Smooth muscle cell (in vitro differentiated cells): ENCODE measurements around the gene CD24. TPM values are rescaled to one million over a fixed set of nuclear protein-coding genes. Genes with fewer than 3 reads are reported as not detected.

ENCODE experiments used
- DNase-seq: peaks from one replicate; lab custom pipeline; 2025; ENCODE audit not compliant: unreplicated experiment; lab: John Stamatoyannopoulos, UW
- H2AFZ ChIP-seq: fragments of 200-600 bp; sonication (generic); 2 replicates; pipeline ENCODE4 v1.6.0; 2016; ENCODE audit warnings: antibody characterized with exemption, low read depth, mild to moderate bottlenecking
- H3F3A ChIP-seq: fragments of 200-600 bp; sonication (generic); 2 replicates; pipeline ENCODE4 v1.6.0; 2017; ENCODE audit warnings: antibody characterized with exemption, low read depth
- H3K27ac ChIP-seq: fragments of 200-600 bp; sonication (generic); 2 replicates; pipeline ENCODE4 v1.5.1; 2016; ENCODE audit warnings: low read depth, mild to moderate bottlenecking
- H3K27me3 ChIP-seq: fragments of 200-600 bp; sonication (generic); 2 replicates; pipeline ENCODE4 v1.6.1; 2016; ENCODE audit warnings: low read depth, mild to moderate bottlenecking
- H3K36me3 ChIP-seq: fragments of 200-600 bp; sonication (generic); 2 replicates; pipeline ENCODE4 v1.5.1; 2016; ENCODE audit warnings: low read depth
- H3K4me1 ChIP-seq: fragments of 200-600 bp; sonication (generic); 2 replicates; pipeline ENCODE4 v1.5.1; 2016; ENCODE audit warnings: low read depth
- H3K4me2 ChIP-seq: fragments of 200-600 bp; sonication (generic); 2 replicates; pipeline ENCODE4 v1.6.0; 2016; ENCODE audit warnings: mild to moderate bottlenecking
- H3K4me3 ChIP-seq: fragments of 200-600 bp; sonication (generic); 2 replicates; pipeline ENCODE4 v1.5.1; 2016; ENCODE audit warnings: mild to moderate bottlenecking
- H3K79me2 ChIP-seq: fragments of 200-600 bp; sonication (generic); 2 replicates; pipeline ENCODE4 v1.6.0; 2016; ENCODE audit warnings: low read depth, mild to moderate bottlenecking
- H3K9ac ChIP-seq: fragments of 200-600 bp; sonication (generic); 2 replicates; pipeline ENCODE4 v1.6.0; 2016; ENCODE audit warnings: low read depth
- H3K9me3 ChIP-seq: fragments of 200-600 bp; sonication (generic); replicated peaks from 2 replicates; pipeline ENCODE4 v1.5.1; 2016; ENCODE audit warnings: low read depth
- H4K20me1 ChIP-seq: fragments of 200-600 bp; sonication (generic); 2 replicates; pipeline ENCODE4 v1.6.0; 2016; ENCODE audit warnings: low read depth
- WGBS: methylation state at CpG from one replicate; pipeline ENCODE4 v1.1.7; 2016; ENCODE audit warnings: low lambda C conversion rate; 5-methylcytosine and 5-hydroxymethylcytosine counted together
- polyA plus RNA-seq: library from polyadenylated mRNA; unstranded; fragments of >200 nt; fragmentation: Nextera tagmentation; extraction: Ambion mirVana; gene quantifications from 2 replicates; pipeline ENCODE4 v1.2.1, GENCODE V29; 2016
- total RNA-seq: library from RNA; depleted of rRNA; stranded (reverse); fragments of >200 nt; gene quantifications from 2 replicates; pipeline ENCODE4 v1.2.3, GENCODE V29; 2014
- TF ChIP-seq, protein P1 (sequence below): fragments of 200-600 bp; sonication (generic); IDR thresholded peaks from 2 replicates; pipeline ENCODE4 v1.5.1; 2017; ENCODE audit warnings: borderline replicate concordance, mild to moderate bottlenecking, antibody characterized with exemption; ENCODE audit not compliant: insufficient read depth, poor library complexity, severe bottlenecking

Gene CD24
- total and polyA plus RNA-seq, 2 experiments from 2014 or later = 46.7 to 377 TPM

DNA sequence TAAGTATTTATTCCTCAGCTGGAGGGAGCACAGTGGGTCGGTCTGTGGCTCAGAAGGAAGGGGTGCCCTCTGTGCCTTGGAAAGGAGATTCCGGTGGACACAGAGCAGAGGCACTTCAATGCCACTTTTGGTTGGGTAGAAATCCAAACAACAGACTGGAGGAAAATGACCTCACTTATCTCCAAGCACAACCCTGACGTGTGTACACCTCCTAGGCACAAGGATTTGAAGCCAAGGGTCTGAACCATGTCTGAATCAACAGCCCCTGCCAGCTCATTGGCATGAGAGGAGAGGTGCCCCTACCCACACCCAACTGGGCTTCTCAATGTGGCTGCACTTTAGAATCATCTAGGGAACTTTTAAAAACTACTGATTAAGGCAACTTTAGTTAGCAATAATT lies 13.4 kb downstream of the CD24 start:
- no peaks in the 10 kb centered on the region for H3K4me1 ChIP-seq
- DNase-seq = no peak
- no peak overlapping the region for H3K4me3 ChIP-seq
- H3F3A ChIP-seq = no peaks in the 10 kb centered on the region
- no peaks in the 10 kb centered on the region for H3K36me3 ChIP-seq
- no peak overlapping the region for H3K27ac ChIP-seq
- no peaks in the 10 kb centered on the region for H4K20me1 ChIP-seq
- no peak overlapping the region for H3K4me2 ChIP-seq
- TF ChIP-seq, protein P1, sequence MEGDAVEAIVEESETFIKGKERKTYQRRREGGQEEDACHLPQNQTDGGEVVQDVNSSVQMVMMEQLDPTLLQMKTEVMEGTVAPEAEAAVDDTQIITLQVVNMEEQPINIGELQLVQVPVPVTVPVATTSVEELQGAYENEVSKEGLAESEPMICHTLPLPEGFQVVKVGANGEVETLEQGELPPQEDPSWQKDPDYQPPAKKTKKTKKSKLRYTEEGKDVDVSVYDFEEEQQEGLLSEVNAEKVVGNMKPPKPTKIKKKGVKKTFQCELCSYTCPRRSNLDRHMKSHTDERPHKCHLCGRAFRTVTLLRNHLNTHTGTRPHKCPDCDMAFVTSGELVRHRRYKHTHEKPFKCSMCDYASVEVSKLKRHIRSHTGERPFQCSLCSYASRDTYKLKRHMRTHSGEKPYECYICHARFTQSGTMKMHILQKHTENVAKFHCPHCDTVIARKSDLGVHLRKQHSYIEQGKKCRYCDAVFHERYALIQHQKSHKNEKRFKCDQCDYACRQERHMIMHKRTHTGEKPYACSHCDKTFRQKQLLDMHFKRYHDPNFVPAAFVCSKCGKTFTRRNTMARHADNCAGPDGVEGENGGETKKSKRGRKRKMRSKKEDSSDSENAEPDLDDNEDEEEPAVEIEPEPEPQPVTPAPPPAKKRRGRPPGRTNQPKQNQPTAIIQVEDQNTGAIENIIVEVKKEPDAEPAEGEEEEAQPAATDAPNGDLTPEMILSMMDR = no peak
- no peak overlapping the region for H3K9ac ChIP-seq
- no peaks in the 10 kb centered on the region for H3K79me2 ChIP-seq
- H3K9me3 ChIP-seq = no peaks in the 10 kb centered on the region
- no peaks in the 10 kb centered on the region for H3K27me3 ChIP-seq
- no peak overlapping the region for H2AFZ ChIP-seq
- WGBS = 88% methylated on average over 3 of the region's 3 CpGs

DNA sequence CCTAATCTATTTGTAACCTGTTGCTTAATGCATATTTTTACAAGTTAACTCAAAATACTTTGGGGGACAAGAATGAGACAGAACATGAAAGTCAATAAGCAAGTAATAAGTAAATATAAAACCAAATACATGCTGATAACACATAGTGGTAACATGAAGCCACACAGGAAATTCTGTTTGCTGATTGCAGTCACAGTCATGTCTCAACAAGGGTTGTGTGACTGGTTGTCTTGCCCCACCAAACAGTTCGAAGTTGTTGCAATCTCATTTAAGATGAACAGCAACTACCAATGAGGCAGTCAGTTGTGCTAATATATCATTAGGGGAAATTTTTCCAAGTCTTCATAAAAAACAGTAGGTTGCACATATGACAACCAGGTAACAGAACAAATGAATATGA lies 14.5 kb downstream of the CD24 start:
- 87% methylated on average over 1 of the region's 1 CpG for WGBS
- H3K4me2 ChIP-seq = no peak overlapping the region
- H3F3A ChIP-seq = no peaks in the 10 kb centered on the region
- H3K9ac ChIP-seq = no peak overlapping the region
- no peak for DNase-seq
- no peaks in the 10 kb centered on the region for H3K36me3 ChIP-seq
- H3K9me3 ChIP-seq = no peaks in the 10 kb centered on the region
- no peaks in the 10 kb centered on the region for H3K79me2 ChIP-seq
- H3K27me3 ChIP-seq = no peaks in the 10 kb centered on the region
- H3K4me1 ChIP-seq = no peaks in the 10 kb centered on the region
- TF ChIP-seq, protein P1 = no peak
- no peak overlapping the region for H3K27ac ChIP-seq
- H4K20me1 ChIP-seq = no peaks in the 10 kb centered on the region
- no peak overlapping the region for H2AFZ ChIP-seq
- H3K4me3 ChIP-seq = no peak overlapping the region

DNA sequence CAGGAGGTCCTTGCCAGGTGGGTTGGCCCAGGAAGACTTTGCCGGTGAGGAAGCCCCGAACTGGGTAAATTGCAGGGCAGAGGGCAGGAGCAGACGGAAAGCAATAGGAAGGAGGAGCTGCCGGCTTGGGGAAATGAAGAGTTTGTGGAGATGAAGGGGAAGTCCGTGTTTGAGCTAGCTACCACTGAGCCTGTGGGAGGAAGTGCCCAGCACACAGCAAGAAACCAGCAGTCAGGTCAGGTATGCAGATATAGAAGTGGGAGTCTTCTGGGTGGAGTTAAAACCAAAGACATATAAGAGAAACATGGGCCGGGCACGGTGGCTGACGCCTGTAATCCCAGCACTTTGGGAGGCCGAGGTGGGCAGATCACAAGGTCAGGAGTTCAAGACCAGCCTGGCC lies 34.7 kb downstream of the CD24 start:
- H3K36me3 ChIP-seq = no peaks in the 10 kb centered on the region
- no peak overlapping the region for H3K27ac ChIP-seq
- no peaks in the 10 kb centered on the region for H3F3A ChIP-seq
- no peak overlapping the region for H3K4me3 ChIP-seq
- WGBS = 88% methylated on average over 6 of the region's 9 CpGs
- H3K4me2 ChIP-seq = no peak overlapping the region
- H2AFZ ChIP-seq = no peak overlapping the region
- H3K4me1 ChIP-seq = no peaks in the 10 kb centered on the region
- no peaks in the 10 kb centered on the region for H3K79me2 ChIP-seq
- DNase-seq = no peak
- no peak overlapping the region for H3K9ac ChIP-seq
- no peaks in the 10 kb centered on the region for H4K20me1 ChIP-seq
- no peaks in the 10 kb centered on the region for H3K27me3 ChIP-seq
- H3K9me3 ChIP-seq = no peaks in the 10 kb centered on the region
- TF ChIP-seq, protein P1 = no peak

DNA sequence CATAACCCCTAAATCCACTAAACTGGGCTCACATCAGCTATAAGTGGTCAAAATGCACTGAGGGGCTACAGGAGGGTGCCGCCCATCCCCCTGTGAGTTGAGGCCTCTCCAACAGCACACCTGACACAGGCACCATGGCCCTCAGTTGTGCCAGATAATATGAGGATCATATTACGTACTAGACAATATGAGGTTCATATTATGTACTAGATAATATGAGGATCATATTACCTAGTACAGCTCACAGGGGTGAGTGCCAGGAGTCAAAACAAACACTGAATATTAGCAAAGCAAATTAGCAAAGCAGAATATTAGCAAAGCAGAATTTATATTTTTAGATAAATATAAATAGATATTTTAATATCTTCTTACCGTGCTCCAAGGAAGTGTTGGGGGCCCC lies 35.3 kb downstream of the CD24 start:
- no peak overlapping the region for H3K4me2 ChIP-seq
- H3K36me3 ChIP-seq = no peaks in the 10 kb centered on the region
- H2AFZ ChIP-seq = no peak overlapping the region
- H3K79me2 ChIP-seq = no peaks in the 10 kb centered on the region
- TF ChIP-seq, protein P1 = no peak
- DNase-seq = no peak
- H3K4me3 ChIP-seq = no peak overlapping the region
- no peaks in the 10 kb centered on the region for H4K20me1 ChIP-seq
- H3K9me3 ChIP-seq = no peaks in the 10 kb centered on the region
- no peaks in the 10 kb centered on the region for H3K27me3 ChIP-seq
- H3K4me1 ChIP-seq = no peaks in the 10 kb centered on the region
- H3K27ac ChIP-seq = no peak overlapping the region
- no peaks in the 10 kb centered on the region for H3F3A ChIP-seq
- no peak overlapping the region for H3K9ac ChIP-seq
- WGBS = 93% methylated on average over 3 of the region's 3 CpGs
